ENCODE results near the gene BCAM.

Gene BCAM

GRCh38 chr19:44789943-44790483 is 18.9 kb upstream of the BCAM start:
- no peak for DNase-seq (ENCODE audit: low spot score)

DNA sequence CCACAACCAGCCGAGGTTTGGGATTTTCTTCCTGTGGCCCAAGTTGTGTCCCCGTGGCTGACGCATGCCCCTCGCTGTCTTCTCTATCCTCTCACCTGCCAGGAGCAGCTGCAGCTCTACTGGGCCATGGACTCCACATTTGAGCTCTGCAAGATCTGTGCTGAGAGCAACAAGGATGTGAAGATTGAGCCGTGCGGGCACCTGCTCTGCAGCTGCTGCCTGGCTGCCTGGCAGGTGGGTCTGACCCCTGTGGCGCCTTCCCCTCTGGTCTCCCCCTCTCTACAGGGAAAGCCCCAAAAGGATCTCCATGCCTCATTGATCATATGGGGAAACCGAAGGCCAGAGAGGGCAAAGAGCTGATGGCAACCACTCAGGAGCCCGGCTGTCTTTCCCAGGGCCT is 16.6 kb upstream of the BCAM start:
- no peak for DNase-seq (ENCODE audit: low spot score)

- no peak for DNase-seq (ENCODE audit: low spot score)
Observed at GRCh38 chr19:44794610-44795009, 14.3 kb upstream of the BCAM start.

GRCh38 chr19:44795398-44795987 is 13.4 kb upstream of the BCAM start:
- no peak for DNase-seq (ENCODE audit: low spot score)

- no peak for DNase-seq (ENCODE audit: low spot score)
Observed at GRCh38 chr19:44796701-44797115, 12.2 kb upstream of the BCAM start.

DNA sequence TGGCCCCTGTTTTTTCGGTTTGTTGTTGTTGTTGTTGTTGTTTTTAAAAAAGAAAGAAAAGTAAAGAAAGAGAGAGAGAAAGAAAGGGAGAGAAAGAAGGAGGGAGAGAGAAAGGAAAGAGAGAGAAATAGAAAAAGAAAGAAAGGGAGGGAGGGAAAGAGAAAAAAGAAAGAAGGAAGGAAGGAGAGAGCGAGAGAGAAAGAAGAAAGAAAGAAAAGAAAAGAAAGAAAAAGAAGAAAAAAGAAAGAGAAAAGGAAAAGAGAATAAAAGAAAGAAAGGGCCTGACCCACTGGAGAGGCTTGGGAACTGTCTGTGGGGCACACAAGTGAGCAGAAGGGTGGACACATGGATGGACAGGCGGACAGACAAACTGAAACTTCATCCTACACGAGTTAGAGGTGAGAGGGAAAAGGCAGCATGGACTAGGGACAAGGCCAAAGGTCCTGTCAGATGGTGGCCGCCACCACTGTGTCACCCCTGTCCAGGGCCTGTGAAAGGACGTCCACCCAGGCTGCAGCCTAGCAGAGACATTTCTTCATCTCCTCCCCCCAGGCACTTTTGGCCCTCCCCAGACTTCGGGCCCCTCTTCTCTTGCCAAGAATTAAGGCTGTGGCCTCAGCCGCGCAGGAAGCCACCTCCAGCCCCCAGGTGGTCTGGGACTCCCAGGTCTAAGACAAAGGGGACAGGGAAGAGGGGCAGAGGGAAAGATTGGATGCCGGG is 9.1 kb upstream of the BCAM start:
- DNase-seq (ENCODE audit: low spot score): no peak

DNA sequence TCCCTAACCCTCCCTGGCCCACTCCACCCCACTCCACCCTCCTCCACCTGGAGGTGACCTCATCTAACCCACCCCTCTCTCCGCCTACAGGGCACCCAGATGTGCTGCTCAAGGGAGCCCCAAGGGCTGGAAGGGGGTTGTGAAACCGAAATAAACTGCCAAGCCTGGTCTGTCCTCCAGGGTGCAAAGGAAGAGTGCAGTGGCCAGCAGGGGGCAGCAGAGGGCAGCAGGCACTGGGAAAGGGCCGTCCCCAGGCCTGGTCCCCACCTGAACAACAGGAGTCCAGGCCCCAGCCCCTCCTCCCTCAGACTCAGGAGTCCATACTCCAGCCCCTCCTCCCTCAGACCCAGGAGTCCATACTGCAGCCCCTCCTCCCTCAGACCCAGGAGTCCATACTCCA is 8.4 kb upstream of the BCAM start:
- DNase-seq (ENCODE audit: low spot score): peak; percentile 93

GRCh38 chr19:44803442-44804428 is 5.2 kb upstream of the BCAM start:
- no peak for DNase-seq (ENCODE audit: low spot score)

DNA sequence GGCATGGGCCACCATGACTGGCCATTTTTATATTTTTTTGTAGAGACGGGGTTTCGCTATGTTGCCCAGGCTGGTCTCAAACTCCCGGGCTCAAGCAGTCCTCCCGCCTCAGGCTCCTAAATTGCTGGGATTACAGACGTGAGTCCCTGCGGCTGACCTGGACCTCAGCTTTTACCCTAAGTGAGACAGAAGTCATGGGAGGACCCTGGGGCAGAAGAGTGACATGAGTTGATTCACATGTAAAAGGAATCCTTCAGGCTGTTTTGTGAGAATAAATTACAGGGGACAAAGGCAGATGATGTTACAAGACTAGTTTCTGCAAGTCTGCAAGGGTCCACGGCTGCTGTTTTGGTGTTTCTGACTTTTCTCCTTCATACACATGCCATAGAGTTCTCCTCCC is 2.6 kb upstream of the BCAM start:
- DNase-seq (ENCODE audit: low spot score): no peak

GRCh38 chr19:44807162-44807561 is 1.7 kb upstream of the BCAM start:
- no peak for DNase-seq (ENCODE audit: low spot score)

DNA sequence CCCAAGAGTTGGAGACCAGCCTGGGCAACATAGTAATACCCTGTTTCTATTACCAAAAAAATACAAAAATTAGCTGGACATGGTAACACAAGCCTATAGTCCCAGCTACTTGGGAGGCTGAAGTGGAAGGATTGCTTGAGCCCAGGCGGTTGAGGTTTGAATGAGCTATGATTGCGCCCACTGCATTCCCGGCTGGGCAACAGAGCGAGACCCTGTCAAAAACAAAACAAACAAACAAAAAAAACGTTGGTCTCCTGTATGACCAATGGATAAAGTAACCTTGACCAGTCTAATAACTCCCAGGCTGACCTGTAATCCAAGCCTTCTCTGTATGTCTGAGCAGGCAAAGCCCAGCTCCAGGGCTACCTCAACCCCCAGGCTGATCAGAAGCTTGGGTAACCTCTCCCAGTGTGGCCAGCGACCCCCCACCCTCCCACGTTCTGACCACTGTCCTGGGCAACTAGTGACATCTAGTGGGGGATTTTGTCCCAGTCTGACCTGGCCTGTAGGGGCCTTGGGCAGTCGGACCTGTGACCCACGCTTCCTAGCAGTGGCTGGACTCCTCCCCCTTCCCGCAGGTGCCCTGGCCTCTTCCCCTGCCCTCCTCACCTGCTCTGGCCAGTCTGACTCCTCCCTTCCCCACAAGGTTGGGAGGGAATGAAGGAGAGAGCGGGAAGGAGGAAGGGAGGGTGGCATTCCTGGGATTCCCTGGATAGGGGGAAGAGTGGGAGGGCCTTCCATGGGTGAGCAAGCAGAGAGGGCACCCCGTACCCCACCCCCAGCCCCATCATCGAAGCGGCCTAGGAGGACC is 1.0 kb upstream of the BCAM start:
- peak; percentile 61 for DNase-seq (ENCODE audit: low spot score)

DNA sequence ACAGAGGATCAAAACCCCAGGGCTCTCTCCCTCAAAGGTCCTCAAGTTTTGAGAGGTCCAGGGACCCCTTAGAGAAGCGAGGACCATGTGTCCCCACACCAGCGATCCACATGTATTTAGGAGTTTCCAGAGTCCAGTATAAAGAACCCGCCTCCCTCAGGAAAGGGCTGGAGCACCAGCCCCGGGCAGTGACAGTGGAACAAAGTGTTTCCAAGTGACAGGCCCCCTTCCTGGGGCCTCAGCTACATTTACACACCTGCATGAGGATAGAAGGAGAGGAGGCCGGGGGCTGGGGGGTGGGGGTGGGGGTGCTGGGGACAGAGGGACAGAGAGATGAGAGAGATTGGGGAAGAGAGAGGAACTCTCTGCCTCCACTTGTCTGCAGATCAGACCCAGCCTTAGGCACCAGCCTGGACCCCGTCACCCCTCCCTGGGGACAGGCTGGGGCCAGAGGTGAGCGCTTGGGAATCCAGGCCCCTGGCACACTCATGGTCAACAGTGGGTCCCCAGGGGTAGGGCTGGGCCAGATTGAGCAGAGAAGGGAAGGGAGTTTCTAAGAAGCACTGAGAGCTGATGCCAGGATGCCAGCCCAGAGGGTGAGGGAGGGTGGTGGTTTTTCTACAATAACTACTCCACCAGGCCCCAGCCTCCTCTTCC is 802 bp downstream of the BCAM start:
- peak; percentile 23 for DNase-seq (ENCODE audit: low spot score)

DNA sequence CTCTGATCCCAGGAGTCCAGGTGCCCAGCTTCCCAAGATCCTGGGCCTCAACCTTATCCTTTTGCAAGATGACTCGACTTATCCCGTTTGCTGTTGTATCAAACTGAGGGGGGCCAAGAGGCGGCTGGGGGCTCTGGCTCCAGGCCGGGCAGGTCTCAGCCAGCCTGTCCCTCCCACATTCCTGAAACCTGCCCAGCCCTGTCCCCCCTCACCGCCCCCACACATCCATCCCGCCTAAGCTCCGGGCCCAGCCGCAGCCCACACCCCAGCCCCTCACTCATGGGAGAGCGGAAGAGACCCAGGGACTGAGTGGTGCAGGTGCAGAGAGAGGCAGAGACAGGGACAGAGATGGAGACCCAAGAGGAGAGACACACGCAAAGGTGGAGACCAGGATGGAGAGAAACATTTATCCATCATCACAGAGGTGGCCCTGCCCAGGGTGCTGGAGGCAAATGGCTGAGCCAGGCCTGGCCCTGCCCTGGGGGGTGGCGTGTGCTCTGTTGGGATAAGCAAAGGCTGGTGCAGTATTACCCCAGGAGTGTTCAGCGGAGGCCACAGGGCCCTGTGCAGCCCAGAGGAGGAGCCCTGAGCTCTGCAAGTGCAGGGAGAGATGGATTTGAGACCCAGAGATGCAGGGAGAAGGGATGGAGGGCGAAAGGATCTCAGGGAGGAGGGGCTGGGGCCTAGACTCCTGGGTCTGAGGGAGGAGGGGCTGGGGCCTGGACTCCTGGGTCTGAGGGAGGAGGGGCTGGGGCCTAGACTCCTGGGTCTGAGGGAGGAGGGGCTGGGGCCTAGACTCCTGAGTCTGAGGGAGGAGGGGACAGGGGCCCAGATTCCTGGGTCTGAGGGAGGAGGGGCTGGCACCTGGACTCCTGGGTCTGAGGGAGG is 1.6 kb downstream of the BCAM start:
- DNase-seq (ENCODE audit: low spot score): no peak

DNA sequence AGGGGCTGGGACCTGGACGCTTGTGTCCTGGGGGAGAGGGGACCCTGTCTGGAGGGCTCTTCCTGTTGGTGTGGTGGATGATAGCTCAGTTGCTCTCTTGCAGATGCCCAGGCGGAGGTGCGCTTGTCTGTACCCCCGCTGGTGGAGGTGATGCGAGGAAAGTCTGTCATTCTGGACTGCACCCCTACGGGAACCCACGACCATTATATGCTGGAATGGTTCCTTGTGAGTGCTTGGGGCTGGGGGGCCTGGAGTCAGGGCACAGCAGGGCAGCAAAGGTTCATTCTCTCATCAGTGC is 2.2 kb downstream of the BCAM start:
- no peak for DNase-seq (ENCODE audit: low spot score)

- no peak for DNase-seq (ENCODE audit: low spot score)
Observed at GRCh38 chr19:44812142-44812718, 3.3 kb downstream of the BCAM start.

DNA sequence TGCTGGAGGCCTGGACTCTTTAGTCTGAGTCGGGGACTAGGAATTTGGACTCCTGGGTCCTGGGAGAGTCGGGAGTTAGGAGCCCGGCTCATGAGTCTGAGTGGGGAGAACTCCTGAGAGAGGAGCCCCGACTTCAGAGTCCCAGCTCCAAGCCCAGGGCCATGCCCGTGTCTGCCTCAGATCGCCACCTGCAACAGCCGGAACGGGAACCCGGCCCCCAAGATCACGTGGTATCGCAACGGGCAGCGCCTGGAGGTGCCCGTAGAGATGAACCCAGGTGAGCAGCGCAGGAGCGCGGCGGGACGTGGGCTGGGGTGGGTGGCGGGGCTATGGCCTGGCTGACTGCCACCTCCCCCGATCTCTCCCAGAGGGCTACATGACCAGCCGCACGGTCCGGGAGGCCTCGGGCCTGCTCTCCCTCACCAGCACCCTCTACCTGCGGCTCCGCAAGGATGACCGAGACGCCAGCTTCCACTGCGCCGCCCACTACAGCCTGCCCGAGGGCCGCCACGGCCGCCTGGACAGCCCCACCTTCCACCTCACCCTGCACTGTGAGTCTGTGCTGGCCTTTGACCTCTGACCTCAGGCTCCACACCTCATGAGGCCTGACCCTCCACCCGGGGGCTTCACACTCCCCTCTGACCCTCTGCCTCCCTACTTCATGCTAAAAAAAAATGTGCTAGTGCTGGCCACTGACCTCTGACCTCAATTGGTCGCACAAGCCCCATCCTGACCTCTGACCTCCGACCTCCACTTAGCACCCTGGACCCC is 4.4 kb downstream of the BCAM start:
- no peak for DNase-seq (ENCODE audit: low spot score)

GRCh38 chr19:44813841-44814470 is 5.1 kb downstream of the BCAM start:
- DNase-seq (ENCODE audit: low spot score): no peak

DNA sequence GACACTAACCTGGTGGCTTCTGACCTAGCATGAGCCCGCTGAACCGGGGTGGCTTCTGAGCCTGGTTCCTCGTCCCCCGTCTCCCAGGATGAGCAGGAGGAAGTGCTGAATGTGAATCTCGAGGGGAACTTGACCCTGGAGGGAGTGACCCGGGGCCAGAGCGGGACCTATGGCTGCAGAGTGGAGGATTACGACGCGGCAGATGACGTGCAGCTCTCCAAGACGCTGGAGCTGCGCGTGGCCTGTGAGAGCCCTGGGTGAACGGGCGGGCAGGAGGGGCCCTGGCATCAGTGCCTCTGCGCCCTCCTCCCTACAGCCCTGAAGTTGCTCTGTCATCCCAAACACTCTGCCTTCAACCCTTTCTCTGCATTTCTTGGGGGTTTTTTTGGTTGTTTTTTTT is 5.6 kb downstream of the BCAM start:
- no peak for DNase-seq (ENCODE audit: low spot score)

DNA sequence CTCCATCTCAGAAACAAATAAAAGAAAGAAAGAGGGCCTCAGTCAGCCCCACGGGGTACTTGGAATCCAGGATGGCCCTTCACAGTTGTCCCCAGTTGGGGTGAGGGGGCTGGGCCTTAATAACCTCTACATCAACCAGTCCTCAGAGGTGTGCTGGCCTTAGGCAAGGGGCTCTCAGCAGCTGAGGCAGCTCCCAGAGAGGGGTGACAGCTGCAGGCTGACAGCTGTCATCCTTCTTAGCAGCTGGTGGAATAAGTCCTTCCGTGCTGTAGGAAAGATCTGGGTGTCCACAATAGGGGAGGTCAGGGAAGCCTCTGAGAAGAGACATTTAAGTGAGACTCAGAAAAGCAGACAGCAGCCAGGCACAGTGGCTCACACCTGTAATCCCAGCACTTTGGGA is 7.4 kb downstream of the BCAM start:
- no peak for DNase-seq (ENCODE audit: low spot score)
